ENCODE measurements around the gene RIPOR3. TPM values are rescaled to one million over a fixed set of nuclear protein-coding genes. Genes with fewer than 3 reads are reported as not detected.
"Not testable (repeated sequence)": the region's sequence is repeated elsewhere in the genome, so short reads cannot be mapped to it uniquely, and the experiment has no call there.

Gene RIPOR3
- total RNA-seq, 1 donor from 2014 or later = 5.1 TPM

GRCh38 chr20:50680105-50680960 is 11.0 kb downstream of the RIPOR3 start:
- Mint-ChIP-seq H3K27ac (no peak overlapping the region), H3K4me3 (no peak overlapping the region), H3K4me1 (ENCODE audit: unreplicated experiment) (peaks cover 18% of the 10 kb centered on the region), H3K36me3 (no peaks in the 10 kb centered on the region), H3K9me3 (no peaks in the 10 kb centered on the region), H3K27me3 (peaks cover 6% of the 10 kb centered on the region)
- no peak for DNase-seq (ENCODE audit: extremely low spot score, unreplicated experiment)
- TF ChIP-seq, protein P1, sequence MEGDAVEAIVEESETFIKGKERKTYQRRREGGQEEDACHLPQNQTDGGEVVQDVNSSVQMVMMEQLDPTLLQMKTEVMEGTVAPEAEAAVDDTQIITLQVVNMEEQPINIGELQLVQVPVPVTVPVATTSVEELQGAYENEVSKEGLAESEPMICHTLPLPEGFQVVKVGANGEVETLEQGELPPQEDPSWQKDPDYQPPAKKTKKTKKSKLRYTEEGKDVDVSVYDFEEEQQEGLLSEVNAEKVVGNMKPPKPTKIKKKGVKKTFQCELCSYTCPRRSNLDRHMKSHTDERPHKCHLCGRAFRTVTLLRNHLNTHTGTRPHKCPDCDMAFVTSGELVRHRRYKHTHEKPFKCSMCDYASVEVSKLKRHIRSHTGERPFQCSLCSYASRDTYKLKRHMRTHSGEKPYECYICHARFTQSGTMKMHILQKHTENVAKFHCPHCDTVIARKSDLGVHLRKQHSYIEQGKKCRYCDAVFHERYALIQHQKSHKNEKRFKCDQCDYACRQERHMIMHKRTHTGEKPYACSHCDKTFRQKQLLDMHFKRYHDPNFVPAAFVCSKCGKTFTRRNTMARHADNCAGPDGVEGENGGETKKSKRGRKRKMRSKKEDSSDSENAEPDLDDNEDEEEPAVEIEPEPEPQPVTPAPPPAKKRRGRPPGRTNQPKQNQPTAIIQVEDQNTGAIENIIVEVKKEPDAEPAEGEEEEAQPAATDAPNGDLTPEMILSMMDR (conservative IDR thresholded peaks at IDR 0.05) = no peak

DNA sequence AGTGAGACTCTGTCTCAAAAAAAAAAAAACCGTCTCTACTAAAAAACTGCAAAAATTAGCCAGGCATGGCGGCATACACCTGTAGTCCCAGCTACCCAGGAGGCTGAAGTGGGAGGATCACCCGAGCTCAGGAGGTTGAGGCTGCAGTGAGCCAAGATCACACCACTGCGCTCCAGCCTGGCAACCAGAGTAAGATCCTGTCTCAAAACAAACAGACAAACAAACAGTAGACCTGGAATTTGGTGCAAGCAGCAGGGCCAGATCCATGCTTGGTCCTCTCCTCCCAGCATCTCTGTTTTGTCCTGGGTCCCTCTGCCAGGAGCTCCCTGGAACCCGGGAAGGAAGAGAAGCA is 11.6 kb downstream of the RIPOR3 start:
- Mint-ChIP-seq H3K27ac (no peak overlapping the region), H3K9me3 (no peaks in the 10 kb centered on the region), H3K36me3 (no peaks in the 10 kb centered on the region), H3K4me1 (ENCODE audit: unreplicated experiment) (peaks cover 18% of the 10 kb centered on the region), H3K27me3 (peaks cover 6% of the 10 kb centered on the region), H3K4me3 (peak overlapping the region; percentile 34)
- TF ChIP-seq, protein P1 (conservative IDR thresholded peaks at IDR 0.05) = no peak
- DNase-seq (ENCODE audit: extremely low spot score, unreplicated experiment) = no peak

DNA sequence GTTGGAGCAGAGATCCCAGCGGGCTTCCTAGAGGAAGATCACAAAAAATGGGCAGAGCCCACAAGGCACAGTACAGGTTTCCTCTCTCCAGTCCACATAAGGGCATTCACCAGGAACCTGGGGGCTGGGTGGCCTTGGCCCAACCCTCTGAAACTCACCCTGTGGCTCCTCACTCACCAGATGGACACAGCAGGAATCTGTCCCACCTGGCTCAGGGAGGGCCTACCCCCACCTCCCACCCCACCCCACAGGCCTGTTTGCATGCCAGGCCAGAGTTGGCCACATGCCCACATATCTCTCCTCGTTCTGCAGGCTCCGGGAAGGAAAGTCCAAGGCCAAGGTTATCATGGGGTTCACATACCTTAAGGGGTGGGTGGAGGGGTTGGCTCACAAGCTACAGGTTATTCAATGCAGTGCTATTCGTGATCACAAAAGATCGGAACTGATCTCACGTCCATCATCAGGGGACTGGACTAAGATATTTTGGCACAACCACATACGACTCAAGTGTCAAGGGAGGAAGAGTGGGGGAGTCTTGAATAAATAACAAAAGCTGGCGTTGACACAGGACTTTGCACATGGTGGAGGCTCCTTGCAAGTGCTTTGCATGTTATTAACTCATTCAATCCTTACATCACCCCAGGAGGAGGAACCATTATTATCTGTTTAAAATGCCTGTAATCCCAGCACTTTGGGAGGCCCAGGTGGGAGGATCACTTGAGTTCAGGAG is 13.0 kb downstream of the RIPOR3 start:
- peaks cover 30% of the 10 kb centered on the region for H3K4me1 Mint-ChIP-seq (ENCODE audit: unreplicated experiment)
- no peaks in the 10 kb centered on the region for H3K36me3 Mint-ChIP-seq
- TF ChIP-seq, protein P1 (conservative IDR thresholded peaks at IDR 0.05) = no peak
- DNase-seq (ENCODE audit: extremely low spot score, unreplicated experiment) = no peak
- H3K9me3 Mint-ChIP-seq = no peaks in the 10 kb centered on the region
- H3K27me3 Mint-ChIP-seq = peaks cover 3% of the 10 kb centered on the region
- H3K27ac Mint-ChIP-seq = peak overlapping the region; percentile 29
- no peak overlapping the region for H3K4me3 Mint-ChIP-seq

GRCh38 chr20:50676858-50677257 is 14.5 kb downstream of the RIPOR3 start:
- Mint-ChIP-seq H3K27me3 (peaks cover 3% of the 10 kb centered on the region), H3K4me1 (ENCODE audit: unreplicated experiment) (peaks cover 31% of the 10 kb centered on the region), H3K9me3 (no peaks in the 10 kb centered on the region), H3K36me3 (no peaks in the 10 kb centered on the region), H3K4me3 (no peak overlapping the region), H3K27ac (no peak overlapping the region)
- TF ChIP-seq, protein P1 (conservative IDR thresholded peaks at IDR 0.05) = no peak
- DNase-seq (ENCODE audit: extremely low spot score, unreplicated experiment) = no peak

GRCh38 chr20:50676377-50676731 is 15.0 kb downstream of the RIPOR3 start:
- not testable (repeated sequence) for H3K9me3 Mint-ChIP-seq

More at GRCh38 chr20:50676377-50676731, 15.0 kb downstream of the RIPOR3 start:
- H3K4me1 Mint-ChIP-seq (ENCODE audit: unreplicated experiment) = peaks cover 31% of the 10 kb centered on the region
- not testable (repeated sequence) for DNase-seq (ENCODE audit: extremely low spot score, unreplicated experiment); H3K4me3 Mint-ChIP-seq; H3K27me3 Mint-ChIP-seq; H3K27ac Mint-ChIP-seq; H3K36me3 Mint-ChIP-seq

Data from type B pancreatic cell (in vitro differentiated cells).